GM21786 (cell line): ENCODE data around the gene ZNF627.
"Not testable (repeated sequence)": the region's sequence is repeated elsewhere in the genome, so short reads cannot be mapped to it uniquely, and the experiment has no call there.

Source experiments
- ATAC-seq: cut with Tn5 transposase; IDR thresholded peaks from one replicate; pipeline ENCODE4 v1.9.1; 2021; ENCODE audit not compliant: unreplicated experiment

The ZNF627 gene

GRCh38 chr19:11597202-11598102, at the start of gene ZNF627:
Gene ZNF627, plus strand, starts transcription at chr19:11597483. Its CDS starts 145 bp downstream, at chr19:11597628.
- peak; percentile 96 for ATAC-seq

- ATAC-seq: no peak
Measured at GRCh38 chr19:11547929-11548700, 49.2 kb upstream of the ZNF627 start.

- ATAC-seq: no peak
Measured at GRCh38 chr19:11549386-11549953, 47.8 kb upstream of the ZNF627 start.

- no peak for ATAC-seq
Measured at GRCh38 chr19:11550265-11550664, 47.0 kb upstream of the ZNF627 start.

GRCh38 chr19:11551603-11552235, 45.6 kb upstream of the ZNF627 start:
- no peak for ATAC-seq

- no peak for ATAC-seq
Measured at GRCh38 chr19:11552666-11553372, 44.5 kb upstream of the ZNF627 start.

GRCh38 chr19:11554160-11554559, 43.1 kb upstream of the ZNF627 start:
- no peak for ATAC-seq

GRCh38 chr19:11555246-11555645, 42.0 kb upstream of the ZNF627 start:
- no peak for ATAC-seq

GRCh38 chr19:11556634-11557420, 40.5 kb upstream of the ZNF627 start:
- no peak for ATAC-seq

GRCh38 chr19:11558881-11559828, 38.1 kb upstream of the ZNF627 start, which contains the start of gene ELOF1:
Gene ELOF1, minus strand, starts transcription at chr19:11559230. Its CDS starts 4,883 bp downstream, at chr19:11554347.
- ATAC-seq: peak; percentile 70

- ATAC-seq: no peak
Measured at GRCh38 chr19:11560404-11561051, 36.8 kb upstream of the ZNF627 start.

GRCh38 chr19:11563532-11563931, 33.8 kb upstream of the ZNF627 start:
- ATAC-seq: no peak

- ATAC-seq: not testable (repeated sequence)
Measured at GRCh38 chr19:11564082-11564807, 33.0 kb upstream of the ZNF627 start.

- not testable (repeated sequence) for ATAC-seq
Measured at GRCh38 chr19:11565649-11565980, 31.7 kb upstream of the ZNF627 start.

- no peak for ATAC-seq
Measured at GRCh38 chr19:11566164-11566563, 31.1 kb upstream of the ZNF627 start.

GRCh38 chr19:11570039-11570462, 27.2 kb upstream of the ZNF627 start:
- ATAC-seq: no peak

- not testable (repeated sequence) for ATAC-seq
Measured at GRCh38 chr19:11573354-11573753, 23.9 kb upstream of the ZNF627 start.
